CD4-positive, alpha-beta T cell treated with Interleukin-2 at 100 ng/mL for 4 hours (primary cell): Measurements from ENCODE around the gene CAMK1D.
"Not testable (repeated sequence)": the region's sequence is repeated elsewhere in the genome, so short reads cannot be mapped to it uniquely, and the experiment has no call there.

Source experiments
- DNase-seq: peaks from one replicate; pipeline ENCODE4 v3.0.0-alpha.2; 2020; ENCODE audit warnings: low spot score

The CAMK1D gene

GRCh38 chr10:12340937-12341336 is 8.4 kb upstream of the CAMK1D start:
- no peak for DNase-seq

GRCh38 chr10:12341526-12341925 is 7.8 kb upstream of the CAMK1D start:
- no peak for DNase-seq

- no peak for DNase-seq
These were observed 4.8 kb upstream of the CAMK1D start for GRCh38 chr10:12344375-12345110.

GRCh38 chr10:12346707-12347106 is 2.6 kb upstream of the CAMK1D start:
- no peak for DNase-seq

GRCh38 chr10:12348294-12348869 is 965 bp upstream of the CAMK1D start:
- DNase-seq: no peak

GRCh38 chr10:12349629-12350166 is 351 bp downstream of the CAMK1D start:
- DNase-seq: no peak

- DNase-seq: peak; percentile 70
These were observed 973 bp downstream of the CAMK1D start for GRCh38 chr10:12350167-12350872.

GRCh38 chr10:12350925-12351324 is 1.6 kb downstream of the CAMK1D start:
- DNase-seq: no peak

GRCh38 chr10:12351447-12351846 is 2.1 kb downstream of the CAMK1D start:
- no peak for DNase-seq

GRCh38 chr10:12351889-12352288 is 2.5 kb downstream of the CAMK1D start:
- DNase-seq: no peak

GRCh38 chr10:12353399-12354242 is 4.3 kb downstream of the CAMK1D start:
- DNase-seq: no peak

GRCh38 chr10:12354696-12355095 is 5.3 kb downstream of the CAMK1D start:
- DNase-seq: not testable (repeated sequence)

- no peak for DNase-seq
These were observed 6.0 kb downstream of the CAMK1D start for GRCh38 chr10:12355384-12355783.

- DNase-seq: no peak
These were observed 8.3 kb downstream of the CAMK1D start for GRCh38 chr10:12357525-12358151.

GRCh38 chr10:12358863-12359564 is 9.7 kb downstream of the CAMK1D start:
- no peak for DNase-seq

GRCh38 chr10:12360461-12360860 is 11.1 kb downstream of the CAMK1D start:
- DNase-seq: no peak

- not testable (repeated sequence) for DNase-seq
These were observed 11.8 kb downstream of the CAMK1D start for GRCh38 chr10:12361115-12361514.

GRCh38 chr10:12364559-12364958 is 15.2 kb downstream of the CAMK1D start:
- DNase-seq: no peak

- DNase-seq: no peak
These were observed 17.9 kb downstream of the CAMK1D start for GRCh38 chr10:12367272-12367671.

GRCh38 chr10:12369982-12370381 is 20.6 kb downstream of the CAMK1D start:
- DNase-seq: no peak

GRCh38 chr10:12372846-12373245 is 23.5 kb downstream of the CAMK1D start:
- DNase-seq: no peak
